Suprapubic skin (tissue), 4 donors: ENCODE data around the gene HBEGF.

Experiments used
- POLR2A ChIP-seq, 2 donors: fragments of 450-650 bp; IDR thresholded peaks; one replicate each; pipeline ENCODE4 v1.6.1; 2017; ENCODE audit warnings: antibody characterized with exemption in 2 of 2, mild to moderate bottlenecking in 2 of 2, moderate library complexity in 2 of 2
- POLR2AphosphoS5 ChIP-seq, 3 donors: sonication (generic); formaldehyde crosslinking; IDR thresholded peaks; one replicate each; pipeline ENCODE4 v1.6.1; 2017; ENCODE audit warnings: antibody characterized with exemption in 3 of 3
- TF ChIP-seq, protein P1 (sequence below), 2 donors: fragments of 200-600 bp in 1 of 2; fragments of 450-650 bp in 1 of 2; sonication (generic) in 1 of 2; IDR thresholded peaks; one replicate each; pipeline ENCODE4 v1.5.1; 2016 to 2019; ENCODE audit warnings: antibody characterized with exemption in 2 of 2, mild to moderate bottlenecking in 1 of 2, moderate library complexity in 1 of 2

- TF ChIP-seq, protein P1, sequence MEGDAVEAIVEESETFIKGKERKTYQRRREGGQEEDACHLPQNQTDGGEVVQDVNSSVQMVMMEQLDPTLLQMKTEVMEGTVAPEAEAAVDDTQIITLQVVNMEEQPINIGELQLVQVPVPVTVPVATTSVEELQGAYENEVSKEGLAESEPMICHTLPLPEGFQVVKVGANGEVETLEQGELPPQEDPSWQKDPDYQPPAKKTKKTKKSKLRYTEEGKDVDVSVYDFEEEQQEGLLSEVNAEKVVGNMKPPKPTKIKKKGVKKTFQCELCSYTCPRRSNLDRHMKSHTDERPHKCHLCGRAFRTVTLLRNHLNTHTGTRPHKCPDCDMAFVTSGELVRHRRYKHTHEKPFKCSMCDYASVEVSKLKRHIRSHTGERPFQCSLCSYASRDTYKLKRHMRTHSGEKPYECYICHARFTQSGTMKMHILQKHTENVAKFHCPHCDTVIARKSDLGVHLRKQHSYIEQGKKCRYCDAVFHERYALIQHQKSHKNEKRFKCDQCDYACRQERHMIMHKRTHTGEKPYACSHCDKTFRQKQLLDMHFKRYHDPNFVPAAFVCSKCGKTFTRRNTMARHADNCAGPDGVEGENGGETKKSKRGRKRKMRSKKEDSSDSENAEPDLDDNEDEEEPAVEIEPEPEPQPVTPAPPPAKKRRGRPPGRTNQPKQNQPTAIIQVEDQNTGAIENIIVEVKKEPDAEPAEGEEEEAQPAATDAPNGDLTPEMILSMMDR (IDR thresholded peaks at IDR 0.05): no peak
- TF ChIP-seq POLR2A (IDR thresholded peaks at IDR 0.05) (no peak), POLR2AphosphoS5 (IDR thresholded peaks at IDR 0.05) (no peak)
Observed at GRCh38 chr5:140305471-140305870, 40.9 kb downstream of the HBEGF start.
